K562 (cell line): Measurements from ENCODE around the gene ADSS2. TPM values are rescaled to one million over a fixed set of nuclear protein-coding genes. Genes with fewer than 3 reads are reported as not detected.
A peak's percentile ranks its signal among the peaks of the same experiment; 100 is the strongest.

Experiments
- BCL6 ChIP-seq: fragments of 250-450 bp; sonication (Bioruptor Pico); IDR thresholded peaks from 2 replicates; pipeline ENCODE4 v1.4.0; 2020
- ELF1 ChIP-seq: fragments of 200-800 bp; sonication (Bioruptor generic); IDR thresholded peaks from 2 replicates; pipeline ENCODE4 v1.6.1; 2016; ENCODE audit warnings: missing genetic modification characterization, missing compliant biosample characterization
- GABPB1 ChIP-seq: sonication (generic); formaldehyde crosslinking; IDR thresholded peaks from 2 replicates; pipeline ENCODE4 v1.8.0; 2022; ENCODE audit warnings: mild to moderate bottlenecking, missing genetic modification reagents
- IRF1 ChIP-seq: sonication (generic); formaldehyde crosslinking; IDR thresholded peaks from 2 replicates; pipeline ENCODE4 v1.8.0; 2022; ENCODE audit warnings: missing genetic modification reagents, mild to moderate bottlenecking, borderline replicate concordance
- PHB ChIP-seq: fragments of 250-450 bp; sonication (Bioruptor Pico); IDR thresholded peaks from 2 replicates; pipeline ENCODE4 v1.5.0; 2021
- PPARD ChIP-seq: fragments of 250-450 bp; sonication (Bioruptor Pico); IDR thresholded peaks from 2 replicates; pipeline ENCODE4 v1.8.0; 2022; ENCODE audit warnings: inconsistent platforms, mild to moderate bottlenecking, moderate library complexity
- SMAD1 ChIP-seq: fragments of 150-350 bp; IDR thresholded peaks from 2 replicates; pipeline ENCODE4 v1.6.1; 2014; ENCODE audit warnings: low read length, low read depth; ENCODE audit not compliant: partially characterized antibody
- TEAD1 ChIP-seq, 2 experiments: fragments of 450-650 bp in 1 of 2; sonication (generic) in 1 of 2; formaldehyde crosslinking; IDR thresholded peaks; 2 replicates each; pipeline versions ENCODE4 v1.4.0 to v1.8.0; 2020 to 2022; ENCODE audit warnings: mild to moderate bottlenecking in 2 of 2, missing genetic modification reagents in 1 of 2
- TRIM24 ChIP-seq, 2 experiments: fragments of 450-650 bp; IDR thresholded peaks; 2 replicates each; pipeline ENCODE4 v1.6.1; 2016
- YBX1 ChIP-seq: fragments of 450-650 bp; IDR thresholded peaks from 2 replicates; pipeline ENCODE4 v1.7.1; 2016; ENCODE audit warnings: mild to moderate bottlenecking
- ZBTB33 ChIP-seq: sonication (generic); formaldehyde crosslinking; IDR thresholded peaks from 2 replicates; pipeline ENCODE4 v1.8.1; 2023; ENCODE audit warnings: mild to moderate bottlenecking, missing genetic modification reagents
- ZNF644 ChIP-seq: fragments of 200-800 bp; sonication (Bioruptor generic); IDR thresholded peaks from 2 replicates; pipeline ENCODE4 v1.6.1; 2016; ENCODE audit warnings: low read depth, missing genetic modification characterization, missing compliant biosample characterization
- polyA plus RNA-seq, 8 experiments: library from polyadenylated mRNA; depleted of rRNA in 4 of 8; stranded (reverse) in 5 of 8; unstranded in 3 of 8; fragments of >200 nt; fragmentation: Nextera tagmentation in 2 of 8; fragmentation: Illumina TruSeq in 1 of 8; extraction: Ambion mirVana in 2 of 8; extraction: Trizol in 1 of 8; gene quantifications; 2 replicates each; pipeline versions ENCODE4 v1.2.1 to v1.2.3, GENCODE V29; 2011 to 2014; ENCODE audit warnings: inconsistent platforms in 1 of 8, missing spikeins in 1 of 8
- total RNA-seq, 7 experiments: library from RNA; depleted of rRNA in 6 of 7; stranded (reverse); fragments of >200 nt in 6 of 7; fragmentation: Illumina TruSeq in 2 of 7; extraction: Trizol in 2 of 7; gene quantifications; 2 replicates each; pipeline versions ENCODE4 v1.2.1 to v1.2.3, GENCODE V29; 2011 to 2021; ENCODE audit warnings: low replicate concordance in 1 of 7
- TF ChIP-seq, protein P1 (sequence below): fragments of 250-450 bp; sonication (Bioruptor Pico); IDR thresholded peaks from 2 replicates; pipeline ENCODE4 v1.4.0; 2020
- TF ChIP-seq, protein P2 (sequence below): fragments of 250-450 bp; sonication (Bioruptor Pico); IDR thresholded peaks from 2 replicates; pipeline ENCODE4 v1.5.0; 2022; ENCODE audit warnings: mild to moderate bottlenecking
- TF ChIP-seq, protein P3 (sequence below), 2 experiments: fragments of 250-450 bp in 1 of 2; fragments of 450-650 bp in 1 of 2; sonication (Bioruptor Pico) in 1 of 2; IDR thresholded peaks; 2 replicates each; pipeline versions ENCODE4 v1.6.1 to v1.8.0; 2016 to 2021; ENCODE audit warnings: mild to moderate bottlenecking in 2 of 2, moderate library complexity in 2 of 2, missing compliant biosample characterization in 1 of 2, missing genetic modification characterization in 1 of 2

The ADSS2 gene
- total and polyA plus RNA-seq, 9 of the 15 experiments (the other 6 are each of a cell fraction or from before 2014, with no cell fraction given) = 8.8 to 63.8 (median 59.4) TPM

DNA sequence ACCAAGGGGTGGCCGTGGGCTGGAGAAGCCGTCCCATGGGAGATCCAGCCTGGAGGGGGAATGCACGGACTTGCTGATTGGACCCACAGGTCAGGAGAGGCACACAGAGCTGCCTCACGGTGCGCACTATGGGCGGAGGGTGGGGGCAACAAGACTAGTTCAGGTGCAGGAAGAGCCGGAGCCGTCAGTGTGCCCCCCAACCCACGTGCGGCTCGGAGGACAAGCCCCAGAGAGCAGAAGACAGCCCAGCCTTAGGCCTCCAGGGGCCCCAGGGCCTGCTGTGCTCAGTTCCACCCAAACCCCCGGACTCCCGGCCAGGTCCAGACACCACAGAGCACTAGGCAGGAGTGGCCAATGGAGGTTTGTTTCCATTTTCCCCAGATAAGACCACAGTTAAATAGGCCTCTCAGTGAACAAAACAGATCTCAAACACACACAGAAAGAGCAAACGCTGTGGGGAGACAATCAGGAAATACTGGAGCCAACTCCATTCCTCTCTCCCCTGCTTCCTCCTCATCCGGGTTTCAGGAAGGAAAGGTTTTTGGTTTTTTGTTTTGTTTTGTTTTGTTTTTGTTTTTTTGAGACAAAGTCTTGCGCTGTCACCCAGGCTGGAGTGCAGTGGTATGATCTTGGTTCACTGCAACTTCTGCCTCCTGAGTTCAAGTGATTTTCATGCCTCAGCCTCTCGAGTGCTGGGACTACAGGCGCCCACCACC, 84.2 kb downstream of the ADSS2 start (continued):
- TF ChIP-seq SMAD1 (no peak), PHB (no peak), TEAD1 (CRISPR knock-in tag; IDR thresholded peaks at IDR 0.05) (peak in 1 of 2 experiments; percentile 38; a peak in 1 of 4 replicates), BCL6 (no peak), YBX1 (no peak), ZBTB33 (CRISPR knock-in tag) (no peak), PPARD (no peak), GABPB1 (CRISPR knock-in tag) (no peak), IRF1 (CRISPR knock-in tag) (no peak), TRIM24 (IDR thresholded peaks at IDR 0.05) (no peak), ELF1 (tag) (no peak), ZNF644 (tag) (peak; percentile 51; the same call in 1 of the 2 replicates)
- TF ChIP-seq, protein P1, sequence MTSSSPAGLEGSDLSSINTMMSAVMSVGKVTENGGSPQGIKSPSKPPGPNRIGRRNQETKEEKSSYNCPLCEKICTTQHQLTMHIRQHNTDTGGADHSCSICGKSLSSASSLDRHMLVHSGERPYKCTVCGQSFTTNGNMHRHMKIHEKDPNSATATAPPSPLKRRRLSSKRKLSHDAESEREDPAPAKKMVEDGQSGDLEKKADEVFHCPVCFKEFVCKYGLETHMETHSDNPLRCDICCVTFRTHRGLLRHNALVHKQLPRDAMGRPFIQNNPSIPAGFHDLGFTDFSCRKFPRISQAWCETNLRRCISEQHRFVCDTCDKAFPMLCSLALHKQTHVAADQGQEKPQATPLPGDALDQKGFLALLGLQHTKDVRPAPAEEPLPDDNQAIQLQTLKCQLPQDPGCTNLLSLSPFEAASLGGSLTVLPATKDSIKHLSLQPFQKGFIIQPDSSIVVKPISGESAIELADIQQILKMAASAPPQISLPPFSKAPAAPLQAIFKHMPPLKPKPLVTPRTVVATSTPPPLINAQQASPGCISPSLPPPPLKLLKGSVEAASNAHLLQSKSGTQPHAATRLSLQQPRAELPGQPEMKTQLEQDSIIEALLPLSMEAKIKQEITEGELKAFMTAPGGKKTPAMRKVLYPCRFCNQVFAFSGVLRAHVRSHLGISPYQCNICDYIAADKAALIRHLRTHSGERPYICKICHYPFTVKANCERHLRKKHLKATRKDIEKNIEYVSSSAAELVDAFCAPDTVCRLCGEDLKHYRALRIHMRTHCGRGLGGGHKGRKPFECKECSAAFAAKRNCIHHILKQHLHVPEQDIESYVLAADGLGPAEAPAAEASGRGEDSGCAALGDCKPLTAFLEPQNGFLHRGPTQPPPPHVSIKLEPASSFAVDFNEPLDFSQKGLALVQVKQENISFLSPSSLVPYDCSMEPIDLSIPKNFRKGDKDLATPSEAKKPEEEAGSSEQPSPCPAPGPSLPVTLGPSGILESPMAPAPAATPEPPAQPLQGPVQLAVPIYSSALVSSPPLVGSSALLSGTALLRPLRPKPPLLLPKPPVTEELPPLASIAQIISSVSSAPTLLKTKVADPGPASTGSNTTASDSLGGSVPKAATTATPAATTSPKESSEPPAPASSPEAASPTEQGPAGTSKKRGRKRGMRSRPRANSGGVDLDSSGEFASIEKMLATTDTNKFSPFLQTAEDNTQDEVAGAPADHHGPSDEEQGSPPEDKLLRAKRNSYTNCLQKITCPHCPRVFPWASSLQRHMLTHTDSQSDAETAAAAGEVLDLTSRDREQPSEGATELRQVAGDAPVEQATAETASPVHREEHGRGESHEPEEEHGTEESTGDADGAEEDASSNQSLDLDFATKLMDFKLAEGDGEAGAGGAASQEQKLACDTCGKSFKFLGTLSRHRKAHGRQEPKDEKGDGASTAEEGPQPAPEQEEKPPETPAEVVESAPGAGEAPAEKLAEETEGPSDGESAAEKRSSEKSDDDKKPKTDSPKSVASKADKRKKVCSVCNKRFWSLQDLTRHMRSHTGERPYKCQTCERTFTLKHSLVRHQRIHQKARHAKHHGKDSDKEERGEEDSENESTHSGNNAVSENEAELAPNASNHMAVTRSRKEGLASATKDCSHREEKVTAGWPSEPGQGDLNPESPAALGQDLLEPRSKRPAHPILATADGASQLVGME (CRISPR knock-in tag) = peak; percentile 16; the same call in 1 of the 2 replicates
- TF ChIP-seq, protein P2, sequence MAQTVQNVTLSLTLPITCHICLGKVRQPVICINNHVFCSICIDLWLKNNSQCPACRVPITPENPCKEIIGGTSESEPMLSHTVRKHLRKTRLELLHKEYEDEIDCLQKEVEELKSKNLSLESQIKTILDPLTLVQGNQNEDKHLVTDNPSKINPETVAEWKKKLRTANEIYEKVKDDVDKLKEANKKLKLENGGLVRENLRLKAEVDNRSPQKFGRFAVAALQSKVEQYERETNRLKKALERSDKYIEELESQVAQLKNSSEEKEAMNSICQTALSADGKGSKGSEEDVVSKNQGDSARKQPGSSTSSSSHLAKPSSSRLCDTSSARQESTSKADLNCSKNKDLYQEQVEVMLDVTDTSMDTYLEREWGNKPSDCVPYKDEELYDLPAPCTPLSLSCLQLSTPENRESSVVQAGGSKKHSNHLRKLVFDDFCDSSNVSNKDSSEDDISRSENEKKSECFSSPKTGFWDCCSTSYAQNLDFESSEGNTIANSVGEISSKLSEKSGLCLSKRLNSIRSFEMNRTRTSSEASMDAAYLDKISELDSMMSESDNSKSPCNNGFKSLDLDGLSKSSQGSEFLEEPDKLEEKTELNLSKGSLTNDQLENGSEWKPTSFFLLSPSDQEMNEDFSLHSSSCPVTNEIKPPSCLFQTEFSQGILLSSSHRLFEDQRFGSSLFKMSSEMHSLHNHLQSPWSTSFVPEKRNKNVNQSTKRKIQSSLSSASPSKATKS (CRISPR knock-in tag) = no peak
- TF ChIP-seq, protein P3, sequence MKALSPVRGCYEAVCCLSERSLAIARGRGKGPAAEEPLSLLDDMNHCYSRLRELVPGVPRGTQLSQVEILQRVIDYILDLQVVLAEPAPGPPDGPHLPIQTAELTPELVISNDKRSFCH (CRISPR knock-in tag; IDR thresholded peaks at IDR 0.05) = no peak
- TF ChIP-seq, protein P3 (tag; IDR thresholded peaks at IDR 0.05) = 0 out of 2 replicates have a peak, but pooled peaks have one; percentile 37
